Stomach (tissue), 9 donors: ENCODE data around the gene PSTPIP1. TPM values are rescaled to one million over a fixed set of nuclear protein-coding genes. Genes with fewer than 3 reads are reported as not detected.

ENCODE experiments used
- DNase-seq, 2 donors: peaks; one replicate each; pipeline versions ENCODE4 v3.0.0 to v3.0.0-alpha.2; 2013 to 2019
- H3K27ac ChIP-seq, 5 donors: fragments of 200-600 bp in 4 of 5; sonication (generic) in 4 of 5; one replicate each; pipeline ENCODE4 v1.5.1; 2013 to 2019; ENCODE audit warnings: mild to moderate bottlenecking in 1 of 5, moderate library complexity in 1 of 5
- H3K27me3 ChIP-seq, 3 donors: fragments of 200-600 bp; sonication (generic); one replicate each; pipeline ENCODE4 v1.5.1; 2017 to 2019; ENCODE audit warnings: mixed run types in 1 of 3
- H3K36me3 ChIP-seq, 4 donors: fragments of 200-600 bp; sonication (generic); 1 replicate in 3 of 4; 2 replicates in 1 of 4; pipeline ENCODE4 v1.5.1; 2016 to 2019
- H3K4me1 ChIP-seq, 4 donors: fragments of 200-600 bp; sonication (generic); one replicate each; pipeline ENCODE4 v1.5.1; 2016 to 2019
- H3K4me3 ChIP-seq, 4 donors: fragments of 200-600 bp; sonication (generic) in 3 of 4; one replicate each; pipeline ENCODE4 v1.5.1; 2016 to 2019; ENCODE audit warnings: mild to moderate bottlenecking in 1 of 4
- H3K9me3 ChIP-seq, 4 donors: fragments of 200-600 bp; sonication (generic); one replicate each; pipeline ENCODE4 v1.5.1; 2016 to 2019
- CTCF ChIP-seq, 7 experiments: fragments of 450-650 bp in 4 of 7; fragments of 200-600 bp in 3 of 7; sonication (generic) in 3 of 7; IDR thresholded peaks; one replicate each; pipeline ENCODE4 v1.5.1; 2016 to 2019; ENCODE audit warnings: antibody characterized with exemption in 7 of 7, control low read depth in 2 of 7, mild to moderate bottlenecking in 1 of 7
- EP300 ChIP-seq: sonication (generic); formaldehyde crosslinking; IDR thresholded peaks from one replicate; pipeline ENCODE4 v1.6.1; 2017; ENCODE audit warnings: antibody characterized with exemption
- POLR2A ChIP-seq, 4 donors: fragments of 450-650 bp; IDR thresholded peaks; one replicate each; pipeline ENCODE4 v1.6.1; 2016; ENCODE audit warnings: antibody characterized with exemption in 4 of 4, control low read depth in 2 of 4, mild to moderate bottlenecking in 1 of 4, moderate library complexity in 1 of 4
- POLR2AphosphoS5 ChIP-seq, 3 donors: sonication (generic); formaldehyde crosslinking; IDR thresholded peaks; one replicate each; pipeline ENCODE4 v1.6.1; 2016; ENCODE audit warnings: antibody characterized with exemption in 3 of 3
- WGBS, 5 donors: extraction: QIAGEN DNeasy Blood & Tissue Kit in 3 of 5; methylation state at CpG; one replicate each; pipeline versions ENCODE4 v1.1.5 to v1.1.7; 2013 to 2018; 5-methylcytosine and 5-hydroxymethylcytosine counted together
- intact Hi-C: fragments of 100-400 bp; cut with DNase I; formaldehyde crosslinking; loops from one replicate; pipeline ENCODE4 v1.15.1; 2023; ENCODE audit warnings: low total_unique reads
- polyA plus RNA-seq, 3 donors: library from polyadenylated mRNA; stranded (reverse); fragments of 200-250 nt; gene quantifications; one replicate each; pipeline ENCODE4 v1.2.3, GENCODE V29; 2013
- total RNA-seq, 5 donors: library from RNA; depleted of rRNA; stranded (reverse); fragments of >200 nt; gene quantifications; one replicate each; pipeline versions ENCODE4 v1.1.0 to v1.2.3, GENCODE V29; 2014 to 2016
- donor health status: healthy with polysubstance abuse.
- donor health status: Bipolar disorder and iron deficiency.
- donor health status: healthy.

PSTPIP1 gene
- total and polyA plus RNA-seq, 8 donors, result 0.29 to 75.4 (median 5.4) TPM

- H3K36me3 ChIP-seq, result no peaks in the 10 kb centered on the region
- WGBS, 5 donors, result 12 to 26% (median 13%) methylated on average over 13 of the region's 13 CpGs
- intact Hi-C loops, result no loop called here
- peak overlapping the region; percentile 63 to 83 (median 78) for H3K4me3 ChIP-seq
- TF ChIP-seq POLR2A (IDR thresholded peaks at IDR 0.05) (no peak), POLR2AphosphoS5 (IDR thresholded peaks at IDR 0.05) (peak in 2 of 3 donors; percentile 21 to 56)
- peaks cover 36 to 61% (median 48%) of the 10 kb centered on the region in 4 donors for H3K4me1 ChIP-seq
- no peaks in the 10 kb centered on the region for H3K27me3 ChIP-seq
- peak overlapping the region; percentile 83 to 93 (median 92) for H3K27ac ChIP-seq
- DNase-seq, result peak; percentile 47 to 73
- H3K9me3 ChIP-seq, result no peaks in the 10 kb centered on the region
These were observed 74.7 kb downstream of the PSTPIP1 start for GRCh38 chr15:77069521-77070121.

GRCh38 chr15:77070180-77070494 lies 75.2 kb downstream of the PSTPIP1 start:
- 0 to 2% (median 0%) methylated on average over 10 to 18 of the region's 18 CpGs for WGBS, 5 donors
- intact Hi-C loops, result no loop called here
- peak overlapping the region; percentile 63 to 83 (median 78) for H3K4me3 ChIP-seq
- no peaks in the 10 kb centered on the region for H3K9me3 ChIP-seq
- no peaks in the 10 kb centered on the region for H3K27me3 ChIP-seq
- peaks cover 34 to 56% (median 43%) of the 10 kb centered on the region in 4 donors for H3K4me1 ChIP-seq
- H3K36me3 ChIP-seq, result no peaks in the 10 kb centered on the region
- no peak for TF ChIP-seq POLR2AphosphoS5 (IDR thresholded peaks at IDR 0.05)
- peak overlapping the region; percentile 89 to 98 (median 93) for H3K27ac ChIP-seq
- no peak for DNase-seq

- peak within 1 kb of the TSS; percentile 63 to 83 (median 78) for H3K4me3 ChIP-seq
- peak within 1 kb of the TSS; percentile 89 to 98 (median 93) for H3K27ac ChIP-seq
- TF ChIP-seq CTCF (IDR thresholded peaks at IDR 0.05) (no peak), POLR2A (IDR thresholded peaks at IDR 0.05) (no peak), EP300 (no peak), POLR2AphosphoS5 (IDR thresholded peaks at IDR 0.05) (peak; percentile 82 to 96 (median 95))
- peaks cover 34 to 50% (median 38%) of the 10 kb centered on the region in 4 donors for H3K4me1 ChIP-seq
- 0 to 1% (median 0%) methylated on average over 5 to 97 of the region's 97 CpGs for WGBS, 5 donors
- intact Hi-C loops, result no loop called here
- DNase-seq, result peak; percentile 94 to 98
- no peaks in the 10 kb centered on the region for H3K27me3 ChIP-seq
- H3K36me3 ChIP-seq, result no peaks in the 10 kb centered on the region
- no peaks in the 10 kb centered on the region for H3K9me3 ChIP-seq
These were observed 75.8 kb downstream of the PSTPIP1 start, which contains the start of gene TSPAN3 for GRCh38 chr15:77070495-77071304. Gene TSPAN3 (minus strand): TSS chr15:77071109. CDS start chr15:77070954, 155 bp downstream.

- Histone ChIP-seq H3K4me3 (peak overlapping the region; percentile 63 to 83 (median 78)), H3K27me3 (no peaks in the 10 kb centered on the region), H3K27ac (peak overlapping the region in 4 of 5 donors; percentile 89 to 93 (median 92)), H3K9me3 (no peaks in the 10 kb centered on the region), H3K36me3 (no peaks in the 10 kb centered on the region), H3K4me1 (peaks cover 32 to 43% (median 34%) of the 10 kb centered on the region in 4 donors)
- TF ChIP-seq POLR2A (IDR thresholded peaks at IDR 0.05) (no peak), CTCF (IDR thresholded peaks at IDR 0.05) (no peak), EP300 (no peak), POLR2AphosphoS5 (IDR thresholded peaks at IDR 0.05) (no peak)
- intact Hi-C loops, result no loop called here
- 84 to 88% (median 86%) methylated on average over 15 of the region's 15 CpGs for WGBS, 5 donors
- DNase-seq, result no peak
These were observed 76.6 kb downstream of the PSTPIP1 start for GRCh38 chr15:77071305-77072223.

- TF ChIP-seq EP300 (no peak), POLR2A (IDR thresholded peaks at IDR 0.05) (no peak)
- H3K27ac ChIP-seq, result no peak overlapping the region
- no peaks in the 10 kb centered on the region for H3K27me3 ChIP-seq
- peaks cover 6 to 15% (median 7%) of the 10 kb centered on the region in 4 donors for H3K4me1 ChIP-seq
- WGBS, 5 donors, result 73 to 92% (median 87%) methylated on average over 2 of the region's 2 CpGs
- intact Hi-C loops, result no loop called here
- H3K9me3 ChIP-seq, result no peaks in the 10 kb centered on the region
- no peak for DNase-seq
- H3K36me3 ChIP-seq, result no peaks in the 10 kb centered on the region
- H3K4me3 ChIP-seq, result no peak overlapping the region
These were observed 79.4 kb downstream of the PSTPIP1 start for GRCh38 chr15:77074350-77074749.
